ENCODE results near the gene SLC35E4.
A peak's percentile ranks its signal among the peaks of the same experiment; 100 is the strongest.

SLC35E4 gene

DNA sequence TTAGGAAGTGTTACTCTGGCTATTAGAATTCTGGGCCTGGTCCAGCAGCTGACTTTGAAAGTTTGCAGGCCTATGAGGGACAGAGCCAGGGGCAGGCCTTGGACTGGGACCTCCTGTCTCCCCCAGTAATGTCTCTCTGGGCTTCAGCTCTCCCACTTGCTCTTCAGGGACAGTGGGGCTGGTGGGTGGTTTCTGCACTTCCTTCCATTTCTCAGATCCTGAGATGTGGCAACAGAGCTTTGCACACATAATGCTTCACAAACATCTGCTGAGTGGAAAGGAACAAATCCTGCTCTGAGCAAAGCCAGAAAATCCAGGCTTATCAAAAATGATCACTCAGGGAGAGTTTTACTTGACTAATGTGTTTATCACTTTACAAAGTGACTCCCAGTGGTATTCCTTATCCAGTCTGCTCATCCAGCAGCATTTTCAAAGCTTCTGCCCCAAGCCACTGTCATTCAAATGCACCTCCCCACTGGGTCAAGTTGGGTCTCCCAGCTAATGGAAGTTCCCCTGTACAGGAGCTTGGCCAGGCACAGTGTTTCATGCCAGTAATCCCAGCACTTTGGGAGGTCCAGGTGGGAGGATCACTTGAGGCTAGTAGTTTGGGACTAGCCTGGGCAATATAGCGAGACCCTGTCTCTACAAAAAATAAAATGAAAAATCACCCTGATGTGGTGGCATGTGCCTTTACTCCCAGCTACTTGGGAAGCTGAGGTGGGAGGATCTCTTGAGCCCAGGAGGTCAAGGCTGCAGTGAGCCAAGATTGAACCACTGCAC lies 45.6 kb downstream of the SLC35E4 start:
- no peak for DNase-seq (ENCODE audit: low spot score)
- Histone ChIP-seq H3K27ac (peak overlapping the region in 1 of 2 donors; percentile 41), H3K4me3 (no peak overlapping the region)
- TF ChIP-seq, protein P1, sequence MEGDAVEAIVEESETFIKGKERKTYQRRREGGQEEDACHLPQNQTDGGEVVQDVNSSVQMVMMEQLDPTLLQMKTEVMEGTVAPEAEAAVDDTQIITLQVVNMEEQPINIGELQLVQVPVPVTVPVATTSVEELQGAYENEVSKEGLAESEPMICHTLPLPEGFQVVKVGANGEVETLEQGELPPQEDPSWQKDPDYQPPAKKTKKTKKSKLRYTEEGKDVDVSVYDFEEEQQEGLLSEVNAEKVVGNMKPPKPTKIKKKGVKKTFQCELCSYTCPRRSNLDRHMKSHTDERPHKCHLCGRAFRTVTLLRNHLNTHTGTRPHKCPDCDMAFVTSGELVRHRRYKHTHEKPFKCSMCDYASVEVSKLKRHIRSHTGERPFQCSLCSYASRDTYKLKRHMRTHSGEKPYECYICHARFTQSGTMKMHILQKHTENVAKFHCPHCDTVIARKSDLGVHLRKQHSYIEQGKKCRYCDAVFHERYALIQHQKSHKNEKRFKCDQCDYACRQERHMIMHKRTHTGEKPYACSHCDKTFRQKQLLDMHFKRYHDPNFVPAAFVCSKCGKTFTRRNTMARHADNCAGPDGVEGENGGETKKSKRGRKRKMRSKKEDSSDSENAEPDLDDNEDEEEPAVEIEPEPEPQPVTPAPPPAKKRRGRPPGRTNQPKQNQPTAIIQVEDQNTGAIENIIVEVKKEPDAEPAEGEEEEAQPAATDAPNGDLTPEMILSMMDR (IDR thresholded peaks at IDR 0.05) = no peak

DNA sequence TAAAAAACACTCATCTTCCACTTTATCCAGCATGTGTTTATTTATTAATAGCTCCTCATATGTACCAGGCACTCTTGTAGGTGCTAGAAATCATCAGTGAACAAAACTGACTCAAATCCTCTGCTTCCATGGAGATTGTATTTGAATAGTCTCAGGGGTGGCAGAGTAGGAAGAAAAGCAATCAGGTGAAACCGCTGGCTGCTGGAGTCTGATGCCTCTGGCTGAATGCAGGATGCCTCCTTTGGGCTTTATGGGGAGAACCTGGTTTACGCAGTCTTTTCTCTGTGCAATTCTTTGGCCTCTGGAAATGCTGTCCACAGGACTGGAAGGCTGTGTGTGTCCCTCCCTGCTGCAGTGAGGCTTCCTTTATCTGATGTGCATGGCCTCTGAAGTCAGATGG lies 46.2 kb downstream of the SLC35E4 start:
- TF ChIP-seq, protein P1 (IDR thresholded peaks at IDR 0.05) = no peak
- H3K27ac ChIP-seq = no peak overlapping the region
- DNase-seq (ENCODE audit: low spot score) = no peak
- no peak overlapping the region for H3K4me3 ChIP-seq

DNA sequence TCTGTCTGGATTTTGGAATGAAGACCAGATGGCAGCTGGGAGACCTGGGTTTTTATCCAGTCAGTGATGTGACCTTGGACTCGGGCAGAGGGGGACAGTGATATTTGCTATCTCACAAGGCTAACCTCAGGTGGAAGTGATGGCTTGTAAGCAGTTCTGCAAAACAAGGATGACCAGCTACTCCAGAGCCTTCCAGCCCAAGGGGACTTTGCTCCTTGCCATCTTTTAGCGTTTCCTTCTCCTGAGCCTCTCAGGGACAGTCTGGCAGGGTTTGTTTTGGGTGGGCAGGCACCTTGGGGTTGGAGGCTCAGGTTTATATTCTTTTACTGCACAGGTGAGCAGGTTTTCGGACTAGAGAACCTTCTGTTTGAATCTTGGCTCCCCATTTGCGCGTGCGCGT lies 49.6 kb downstream of the SLC35E4 start:
- H3K4me3 ChIP-seq = no peak overlapping the region
- H3K27ac ChIP-seq = no peak overlapping the region
- DNase-seq (ENCODE audit: low spot score) = no peak
- TF ChIP-seq, protein P1 (IDR thresholded peaks at IDR 0.05) = no peak

DNA sequence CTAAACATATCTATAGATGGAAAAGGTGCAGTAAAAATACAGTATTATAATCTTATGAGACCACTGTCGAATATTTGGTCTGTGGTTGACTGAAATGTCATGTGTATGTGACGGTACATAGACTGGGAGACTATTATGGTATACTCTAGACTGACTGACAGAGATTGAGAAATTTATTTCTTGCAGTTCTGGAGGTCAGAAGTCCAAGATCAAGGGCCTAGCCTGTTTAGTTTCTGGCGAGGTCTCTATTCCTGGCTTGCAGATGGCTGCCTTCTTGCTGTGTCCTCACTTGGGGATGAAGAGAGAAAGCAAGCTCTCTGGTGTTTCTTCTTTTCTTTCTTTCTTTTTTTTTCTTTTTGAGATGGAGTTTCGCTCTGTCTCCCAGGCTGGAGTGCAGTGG lies 51.8 kb downstream of the SLC35E4 start:
- Histone ChIP-seq H3K27ac (no peak overlapping the region), H3K4me3 (no peak overlapping the region)
- DNase-seq (ENCODE audit: low spot score) = no peak
- TF ChIP-seq, protein P1 (IDR thresholded peaks at IDR 0.05) = no peak

DNA sequence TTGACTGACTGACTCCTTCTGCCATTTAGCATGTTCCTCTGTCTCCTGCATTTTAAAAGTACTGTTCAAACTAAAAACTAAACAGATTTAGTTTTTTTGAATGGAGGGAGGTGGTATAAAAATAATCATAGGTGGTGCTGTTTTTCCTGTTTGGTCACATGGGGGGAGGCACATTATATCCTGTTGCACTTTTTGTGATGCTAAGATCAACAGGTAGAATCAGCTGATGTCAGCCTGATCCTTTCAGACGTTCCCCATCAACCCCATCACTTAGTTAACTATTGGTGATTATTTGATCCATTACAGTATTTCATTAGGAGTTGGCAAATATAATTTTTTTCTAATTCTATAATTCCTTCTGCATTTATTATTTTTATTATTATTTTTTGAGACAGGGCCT lies 54.0 kb downstream of the SLC35E4 start:
- TF ChIP-seq, protein P1 (IDR thresholded peaks at IDR 0.05) = no peak
- H3K27ac ChIP-seq = no peak overlapping the region
- DNase-seq (ENCODE audit: low spot score) = no peak
- H3K4me3 ChIP-seq = no peak overlapping the region

DNA sequence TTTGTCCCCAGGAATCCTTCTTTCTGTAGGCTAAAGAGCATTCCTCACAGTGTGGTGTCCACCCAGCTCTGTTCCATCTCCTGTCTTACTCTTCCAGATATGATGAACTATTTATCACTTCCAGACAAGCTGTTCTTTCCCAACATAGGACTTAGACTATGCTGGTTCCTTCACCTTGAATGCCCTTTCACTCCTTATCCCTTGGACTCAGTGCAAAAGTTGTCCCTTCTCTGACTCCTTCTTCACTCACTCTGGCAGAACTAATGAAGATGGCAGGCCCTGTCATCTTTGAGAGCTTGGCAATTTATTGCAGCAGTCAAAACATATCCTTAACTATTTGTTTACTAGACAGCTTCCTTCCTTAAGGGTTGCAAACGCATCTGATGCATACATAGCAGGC lies 55.6 kb downstream of the SLC35E4 start:
- no peak for DNase-seq (ENCODE audit: low spot score)
- H3K27ac ChIP-seq = no peak overlapping the region
- H3K4me3 ChIP-seq = no peak overlapping the region
- TF ChIP-seq, protein P1 (IDR thresholded peaks at IDR 0.05) = no peak

DNA sequence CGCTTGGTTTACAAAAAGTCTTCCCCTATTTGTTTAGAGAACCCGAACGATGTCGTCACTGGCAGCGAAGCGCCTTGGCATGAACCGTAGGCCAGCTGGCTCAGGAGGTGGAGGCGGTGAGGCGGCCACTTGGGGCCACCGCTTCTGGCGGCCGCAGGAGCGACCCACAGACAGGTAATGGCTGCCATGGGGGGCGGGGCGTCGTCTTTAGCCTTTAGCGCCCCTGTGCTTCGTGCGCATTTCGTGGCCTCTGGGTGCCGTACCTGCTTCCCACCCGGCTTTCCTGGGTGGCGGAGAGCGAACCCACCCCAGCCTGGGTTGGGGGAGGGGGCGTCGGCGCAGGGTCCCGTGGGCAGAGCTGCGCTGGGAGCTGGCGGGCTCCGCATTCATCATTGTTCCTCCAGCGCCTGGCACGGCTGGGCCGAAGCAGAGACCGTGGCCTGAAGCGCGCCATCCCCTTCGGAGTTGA lies 58.6 kb downstream of the SLC35E4 start:
- Histone ChIP-seq H3K4me3 (peak overlapping the region; percentile 79), H3K27ac (peak overlapping the region in 1 of 2 donors; percentile 31)
- no peak for DNase-seq (ENCODE audit: low spot score)
- TF ChIP-seq, protein P1 (IDR thresholded peaks at IDR 0.05) = no peak
